ENCODE measurements around the gene SPPL2C. TPM values are rescaled to one million over a fixed set of nuclear protein-coding genes. Genes with fewer than 3 reads are reported as not detected.

SPPL2C gene
- total RNA-seq, 6 experiments from 2014 or later: not detected

GRCh38 chr17:45824475-45824874, 20.2 kb upstream of the SPPL2C start:
- no peak for TF ChIP-seq CTCF (IDR thresholded peaks at IDR 0.05)
- Mint-ChIP-seq H3K27ac (no peak overlapping the region), H3K27me3 (ENCODE audit: insufficient read depth) (peaks cover 39% of the 10 kb centered on the region), H3K4me3 (no peak overlapping the region), H3K4me1 (ENCODE audit: low read depth) (peaks cover 7% of the 10 kb centered on the region; the same call in 1 of the 2 replicates), H3K36me3 (ENCODE audit: low read depth) (no peaks in the 10 kb centered on the region), H3K9me3 (no peaks in the 10 kb centered on the region)
- DNase-seq: no peak

GRCh38 chr17:45824901-45825492, 19.7 kb upstream of the SPPL2C start:
- no peak overlapping the region for H3K27ac Mint-ChIP-seq
- H3K4me3 Mint-ChIP-seq: no peak overlapping the region
- H3K4me1 Mint-ChIP-seq (ENCODE audit: low read depth): peaks cover 7% of the 10 kb centered on the region; the same call in 1 of the 2 replicates
- H3K36me3 Mint-ChIP-seq (ENCODE audit: low read depth): no peaks in the 10 kb centered on the region
- no peak for DNase-seq
- TF ChIP-seq CTCF (IDR thresholded peaks at IDR 0.05): no peak
- no peaks in the 10 kb centered on the region for H3K9me3 Mint-ChIP-seq
- peaks cover 39% of the 10 kb centered on the region for H3K27me3 Mint-ChIP-seq (ENCODE audit: insufficient read depth)

- H3K27ac Mint-ChIP-seq: no peak overlapping the region
- no peak for TF ChIP-seq CTCF (IDR thresholded peaks at IDR 0.05)
Measured at GRCh38 chr17:45825792-45826191, 18.9 kb upstream of the SPPL2C start.

GRCh38 chr17:45826919-45827588, 17.6 kb upstream of the SPPL2C start:
- H3K9me3 Mint-ChIP-seq: no peaks in the 10 kb centered on the region
- no peak for DNase-seq
- peaks cover 7% of the 10 kb centered on the region; the same call in 1 of the 2 replicates for H3K4me1 Mint-ChIP-seq (ENCODE audit: low read depth)
- no peak overlapping the region for H3K27ac Mint-ChIP-seq
- no peak for TF ChIP-seq CTCF (IDR thresholded peaks at IDR 0.05)
- no peaks in the 10 kb centered on the region for H3K36me3 Mint-ChIP-seq (ENCODE audit: low read depth)
- no peak overlapping the region for H3K4me3 Mint-ChIP-seq
- peaks cover 36% of the 10 kb centered on the region for H3K27me3 Mint-ChIP-seq (ENCODE audit: insufficient read depth)

More at GRCh38 chr17:45825792-45826191, 18.9 kb upstream of the SPPL2C start:
- H3K36me3 Mint-ChIP-seq (ENCODE audit: low read depth): no peaks in the 10 kb centered on the region
- H3K4me3 Mint-ChIP-seq: no peak overlapping the region
- peaks cover 34% of the 10 kb centered on the region for H3K27me3 Mint-ChIP-seq (ENCODE audit: insufficient read depth)
- no peak for DNase-seq
- peaks cover 7% of the 10 kb centered on the region; the same call in 1 of the 2 replicates for H3K4me1 Mint-ChIP-seq (ENCODE audit: low read depth)
- no peaks in the 10 kb centered on the region for H3K9me3 Mint-ChIP-seq

GRCh38 chr17:45828171-45828570, 16.5 kb upstream of the SPPL2C start:
- Mint-ChIP-seq H3K9me3 (no peaks in the 10 kb centered on the region), H3K27me3 (ENCODE audit: insufficient read depth) (peaks cover 38% of the 10 kb centered on the region), H3K36me3 (ENCODE audit: low read depth) (no peaks in the 10 kb centered on the region), H3K27ac (no peak overlapping the region), H3K4me1 (ENCODE audit: low read depth) (peaks cover 7% of the 10 kb centered on the region; the same call in 1 of the 2 replicates), H3K4me3 (no peak overlapping the region)
- no peak for TF ChIP-seq CTCF (IDR thresholded peaks at IDR 0.05)
- DNase-seq: no peak

Data from HFFc6 (cell line).